ENCODE results near the gene SRSF3.
"Not testable (repeated sequence)": the region's sequence is repeated elsewhere in the genome, so short reads cannot be mapped to it uniquely, and the experiment has no call there.

Gene SRSF3

GRCh38 chr6:36574679-36575078 is 19.5 kb upstream of the SRSF3 start:
- in situ Hi-C loops (cut with HindIII; ENCODE audit: low sequenced_read_pairs): no loop called here

DNA sequence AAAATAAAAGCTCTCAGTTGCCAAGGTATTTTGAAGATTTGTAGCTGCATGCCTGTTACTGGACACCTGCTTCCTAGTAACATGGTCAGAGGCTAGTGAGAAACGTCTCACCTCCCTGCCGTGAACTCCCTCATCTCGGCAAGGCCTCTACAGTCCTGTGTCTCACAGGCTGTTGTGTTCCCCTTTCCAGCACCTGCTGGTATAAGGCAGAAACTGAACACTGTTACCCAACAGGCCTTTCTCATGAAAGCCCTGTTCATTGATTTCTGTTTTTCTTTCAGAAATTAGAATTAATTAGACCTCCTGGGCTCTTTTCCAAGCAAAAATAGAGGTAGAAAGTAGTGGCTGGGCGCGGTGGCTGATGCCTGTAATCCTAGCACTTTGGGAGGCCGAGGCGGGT is 17.6 kb upstream of the SRSF3 start:
- in situ Hi-C loops (cut with HindIII; ENCODE audit: low sequenced_read_pairs): no loop called here

- in situ Hi-C loops (cut with HindIII; ENCODE audit: low sequenced_read_pairs): no loop called here
Measured at GRCh38 chr6:36577301-36577700, 16.9 kb upstream of the SRSF3 start.

GRCh38 chr6:36578030-36578429 is 16.1 kb upstream of the SRSF3 start:
- in situ Hi-C loops (cut with HindIII; ENCODE audit: low sequenced_read_pairs): no loop called here

DNA sequence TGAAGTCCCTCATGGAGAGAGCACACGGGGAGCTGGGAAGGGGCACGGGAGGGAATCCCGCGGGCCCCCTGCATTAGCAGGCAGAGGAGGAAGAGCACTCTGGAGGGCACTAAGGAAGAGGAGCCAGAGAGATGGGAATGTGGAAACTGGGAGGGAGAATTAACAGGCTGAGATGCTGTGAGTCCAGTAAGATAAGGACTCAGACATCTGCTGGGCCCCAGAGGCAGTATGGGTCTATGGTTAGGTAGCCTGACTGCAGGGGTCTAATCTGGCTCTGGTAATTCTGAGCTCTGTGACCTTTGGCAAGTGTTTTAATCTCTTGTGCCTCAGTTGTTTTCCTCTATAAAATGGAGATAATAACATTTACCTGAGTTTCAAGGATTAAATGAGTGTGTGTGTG is 15.7 kb upstream of the SRSF3 start:
- in situ Hi-C loops (cut with HindIII; ENCODE audit: low sequenced_read_pairs): no loop called here

GRCh38 chr6:36580184-36580526 is 14.0 kb upstream of the SRSF3 start:
- in situ Hi-C loops (cut with HindIII; ENCODE audit: low sequenced_read_pairs): no loop called here

- in situ Hi-C loops (cut with HindIII; ENCODE audit: low sequenced_read_pairs): no loop called here
Measured at GRCh38 chr6:36581716-36582115, 12.4 kb upstream of the SRSF3 start.

DNA sequence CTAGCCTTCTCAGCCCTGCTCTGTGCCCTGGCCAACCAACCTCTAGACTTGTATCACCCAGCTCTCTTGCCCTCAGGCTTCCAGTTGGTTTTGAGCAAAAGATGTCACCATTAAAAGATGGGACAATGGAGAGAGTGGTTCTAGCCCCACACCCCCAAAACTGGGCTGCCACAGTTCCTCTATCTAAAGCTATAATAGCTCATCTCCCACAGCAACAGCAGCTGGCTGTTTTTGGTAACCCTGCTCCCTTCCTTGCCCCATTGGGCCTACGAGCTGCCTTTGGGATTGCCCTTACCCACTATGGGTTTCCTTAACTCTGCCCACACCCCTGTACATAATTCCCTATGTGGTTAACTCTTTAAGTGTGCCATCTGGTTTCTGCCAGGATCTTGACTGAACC is 7.6 kb upstream of the SRSF3 start:
- in situ Hi-C loops (cut with HindIII; ENCODE audit: low sequenced_read_pairs): no loop called here

DNA sequence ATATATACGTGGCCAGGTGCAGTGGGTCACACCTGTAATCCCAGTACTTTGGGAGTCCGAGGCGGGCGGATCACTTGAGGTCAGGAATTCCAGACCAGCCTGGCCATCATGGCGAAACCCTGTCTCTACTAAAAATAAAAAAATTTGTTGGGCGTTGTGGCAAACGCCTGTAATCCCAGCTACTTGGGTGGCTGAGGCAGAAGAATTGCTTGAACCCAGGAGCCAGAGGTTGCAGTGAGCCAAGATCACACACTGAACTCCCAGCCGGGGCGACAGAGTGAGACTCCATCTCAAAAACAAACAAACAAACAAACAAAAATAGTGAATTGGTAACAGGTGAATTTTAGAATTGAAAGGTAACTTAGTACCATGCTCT is 5.1 kb upstream of the SRSF3 start:
- in situ Hi-C loops (cut with HindIII; ENCODE audit: low sequenced_read_pairs): not testable (repeated sequence)

- in situ Hi-C loops (cut with HindIII; ENCODE audit: low sequenced_read_pairs): no loop called here
Measured at GRCh38 chr6:36590237-36590636, 3.9 kb upstream of the SRSF3 start.

- in situ Hi-C loops (cut with HindIII; ENCODE audit: low sequenced_read_pairs): no loop called here
Measured at GRCh38 chr6:36592221-36592655, 1.9 kb upstream of the SRSF3 start.

- in situ Hi-C loops (cut with HindIII; ENCODE audit: low sequenced_read_pairs): no loop called here
Measured at GRCh38 chr6:36593569-36594028, 563 bp upstream of the SRSF3 start.

- in situ Hi-C loops (cut with HindIII; ENCODE audit: low sequenced_read_pairs): no loop called here
Measured at GRCh38 chr6:36594816-36595643, 868 bp downstream of the SRSF3 start.

DNA sequence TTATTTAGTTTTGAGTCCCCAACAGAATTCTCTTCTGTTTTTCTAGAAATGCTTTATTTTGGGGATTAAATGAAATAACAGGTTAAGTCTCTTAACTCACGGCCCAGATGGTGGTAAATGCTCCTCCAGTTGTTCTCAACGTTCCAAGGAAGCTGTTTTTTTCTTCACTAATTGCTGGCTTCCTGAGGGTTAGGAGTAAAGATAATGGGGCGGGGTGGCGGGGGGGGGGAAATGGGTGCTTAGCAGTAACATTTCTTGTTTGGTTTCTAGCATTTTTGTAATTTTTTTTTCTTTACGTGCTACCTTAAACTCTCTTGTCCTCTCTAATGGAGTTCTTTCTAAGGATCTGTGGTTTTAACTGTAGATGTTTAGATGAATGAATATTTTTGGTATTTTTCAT is 2.2 kb downstream of the SRSF3 start:
- in situ Hi-C loops (cut with HindIII; ENCODE audit: low sequenced_read_pairs): no loop called here

GRCh38 chr6:36597775-36598174 is 3.6 kb downstream of the SRSF3 start:
- in situ Hi-C loops (cut with HindIII; ENCODE audit: low sequenced_read_pairs): no loop called here

- in situ Hi-C loops (cut with HindIII; ENCODE audit: low sequenced_read_pairs): no loop called here
Measured at GRCh38 chr6:36598326-36598725, 4.2 kb downstream of the SRSF3 start.

DNA sequence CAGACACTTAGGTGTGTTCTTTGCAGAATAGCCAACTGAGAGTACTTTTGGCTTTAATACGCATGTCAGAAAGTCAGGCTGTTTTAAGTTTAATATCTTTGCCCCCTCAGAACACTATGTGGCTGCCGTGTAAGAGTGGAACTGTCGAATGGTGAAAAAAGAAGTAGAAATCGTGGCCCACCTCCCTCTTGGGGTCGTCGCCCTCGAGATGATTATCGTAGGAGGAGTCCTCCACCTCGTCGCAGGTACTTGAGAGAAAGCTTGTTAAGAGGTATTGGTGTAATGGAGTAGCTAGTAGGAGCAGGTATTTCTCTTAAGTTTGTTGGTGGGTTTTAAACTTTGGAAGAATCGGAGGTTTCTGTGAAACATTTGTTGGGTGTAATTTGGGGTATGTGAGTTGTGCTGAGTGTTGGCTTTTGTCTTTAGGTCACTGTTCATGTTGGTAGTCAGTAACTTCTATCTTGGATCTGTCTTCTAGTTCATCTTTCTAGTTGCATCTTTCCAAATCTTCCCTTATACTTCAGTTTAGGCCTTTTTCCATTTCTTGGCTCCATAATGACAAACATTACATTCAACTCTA is 4.7 kb downstream of the SRSF3 start:
- in situ Hi-C loops (cut with HindIII; ENCODE audit: low sequenced_read_pairs): no loop called here

GRCh38 chr6:36599791-36600209 is 5.6 kb downstream of the SRSF3 start:
- in situ Hi-C loops (cut with HindIII; ENCODE audit: low sequenced_read_pairs): no loop called here

- in situ Hi-C loops (cut with HindIII; ENCODE audit: low sequenced_read_pairs): no loop called here
Measured at GRCh38 chr6:36600564-36601146, 6.5 kb downstream of the SRSF3 start.

- in situ Hi-C loops (cut with HindIII; ENCODE audit: low sequenced_read_pairs): not testable (repeated sequence)
Measured at GRCh38 chr6:36601818-36602217, 7.7 kb downstream of the SRSF3 start.

DNA sequence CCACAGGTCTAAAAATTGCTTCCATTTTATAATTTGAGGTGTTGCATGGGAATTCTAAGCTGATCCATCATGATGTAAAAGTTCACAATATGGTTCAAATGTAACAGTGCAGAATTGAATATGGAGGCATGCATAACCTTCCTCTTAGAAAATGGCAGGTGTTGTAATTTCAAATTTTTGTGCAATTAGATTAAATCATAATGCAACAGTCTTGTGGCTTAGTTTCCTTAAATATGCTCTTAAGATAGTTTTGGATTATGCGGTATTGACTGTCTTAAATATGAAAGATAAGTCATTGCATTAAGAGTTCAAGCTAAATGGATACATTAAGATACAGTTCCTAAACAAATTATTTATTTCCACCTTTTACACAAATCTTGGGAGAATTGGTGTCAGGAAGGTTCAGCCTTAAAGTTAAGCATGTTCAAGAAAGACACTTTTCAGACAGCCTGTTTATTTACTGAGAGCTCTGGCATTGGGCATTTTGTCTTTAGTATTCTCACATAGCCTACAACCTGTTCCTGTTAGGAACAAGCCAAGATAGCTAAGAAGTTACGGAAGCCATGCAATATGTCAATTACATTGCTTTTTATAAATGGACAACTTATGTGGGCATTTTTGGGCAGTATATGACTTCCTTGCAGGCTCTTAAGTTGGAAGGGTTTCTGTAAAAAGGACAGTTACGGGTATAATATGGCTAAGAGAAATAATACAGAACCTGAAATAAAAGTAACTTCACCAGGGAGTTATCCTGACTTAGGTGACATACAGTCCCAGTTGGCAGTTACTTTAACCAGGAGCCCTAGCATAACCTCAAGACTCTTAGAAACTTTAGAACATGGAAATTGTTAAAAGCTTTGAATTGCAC is 9.3 kb downstream of the SRSF3 start:
- in situ Hi-C loops (cut with HindIII; ENCODE audit: low sequenced_read_pairs): no loop called here
